GM12801 (cell line): ENCODE data around the gene APOBR.

Source experiments
- CTCF ChIP-seq: IDR thresholded peaks from one replicate; pipeline ENCODE4 v1.5.1; 2011; ENCODE audit warnings: control low read depth; ENCODE audit not compliant: insufficient read length; ENCODE audit errors: extremely low read depth

APOBR gene

GRCh38 chr16:28491230-28491969 is 3.0 kb upstream of the APOBR start:
- TF ChIP-seq CTCF: no peak

- no peak for TF ChIP-seq CTCF
Observed at GRCh38 chr16:28491970-28492474, 2.4 kb upstream of the APOBR start, which contains the start of gene CLN3. CLN3 (minus strand) TSS chr16:28492074; CDS start chr16:28491759, 315 bp downstream.

GRCh38 chr16:28492511-28492910 is 1.9 kb upstream of the APOBR start:
- TF ChIP-seq CTCF: no peak

GRCh38 chr16:28495098-28495793 is 803 bp downstream of the APOBR start:
- TF ChIP-seq CTCF: no peak

- no peak for TF ChIP-seq CTCF
Observed at GRCh38 chr16:28495795-28496749, 1.6 kb downstream of the APOBR start.

GRCh38 chr16:28496844-28497243 is 2.4 kb downstream of the APOBR start:
- no peak for TF ChIP-seq CTCF

GRCh38 chr16:28497386-28497785 is 2.9 kb downstream of the APOBR start:
- no peak for TF ChIP-seq CTCF
